IMR-90 (cell line): ENCODE measurements around the gene HECW1.
A peak's percentile ranks its signal among the peaks of the same experiment; 100 is the strongest.

ENCODE experiments used
- BHLHE40 ChIP-seq: fragments of 150-350 bp; IDR thresholded peaks from 2 replicates; pipeline ENCODE4 v1.6.1; 2016; ENCODE audit warnings: mild to moderate bottlenecking, low read depth, low read length
- CEBPB ChIP-seq: IDR thresholded peaks from 2 replicates; pipeline ENCODE4 v1.6.1; 2012; ENCODE audit warnings: low read depth, low read length, improper control_type of control experiment
- MXI1 ChIP-seq: IDR thresholded peaks from 2 replicates; pipeline ENCODE4 v1.6.1; 2012; ENCODE audit warnings: low read depth, mild to moderate bottlenecking, low read length, moderate library complexity, borderline replicate concordance
- POLR2A ChIP-seq: IDR thresholded peaks from 2 replicates; pipeline ENCODE4 v1.6.1; 2012; ENCODE audit warnings: mild to moderate bottlenecking, low read depth, low read length
- RAD21 ChIP-seq: IDR thresholded peaks from 2 replicates; pipeline ENCODE4 v1.6.1; 2012; ENCODE audit warnings: low read length, improper control_type of control experiment
- RCOR1 ChIP-seq: IDR thresholded peaks from 2 replicates; pipeline ENCODE4 v1.6.1; 2012; ENCODE audit warnings: mild to moderate bottlenecking, low read length, improper control_type of control experiment; ENCODE audit not compliant: insufficient replicate concordance
- SMC3 ChIP-seq: fragments of 150-350 bp; IDR thresholded peaks from 2 replicates; pipeline ENCODE4 v1.6.1; 2016; ENCODE audit warnings: low read depth, mild to moderate bottlenecking, antibody characterized with exemption, low read length, moderate library complexity
- TF ChIP-seq, protein P1 (sequence below): conservative IDR thresholded peaks from 2 replicates; pipeline ENCODE4 v1.5.1; 2012; ENCODE audit warnings: mild to moderate bottlenecking, low read depth, low read length, improper control_type of control experiment
- TF ChIP-seq, protein P2 (sequence below): fragments of 150-350 bp; IDR thresholded peaks from 2 replicates; pipeline ENCODE4 v1.6.1; 2016; ENCODE audit warnings: low read depth, mild to moderate bottlenecking, low read length, moderate library complexity, borderline replicate concordance
- TF ChIP-seq, protein P3 (sequence below): fragments of 150-350 bp; IDR thresholded peaks from 2 replicates; pipeline ENCODE4 v1.6.1; 2017; ENCODE audit warnings: mild to moderate bottlenecking, antibody characterized with exemption, low read length, low read depth

DNA sequence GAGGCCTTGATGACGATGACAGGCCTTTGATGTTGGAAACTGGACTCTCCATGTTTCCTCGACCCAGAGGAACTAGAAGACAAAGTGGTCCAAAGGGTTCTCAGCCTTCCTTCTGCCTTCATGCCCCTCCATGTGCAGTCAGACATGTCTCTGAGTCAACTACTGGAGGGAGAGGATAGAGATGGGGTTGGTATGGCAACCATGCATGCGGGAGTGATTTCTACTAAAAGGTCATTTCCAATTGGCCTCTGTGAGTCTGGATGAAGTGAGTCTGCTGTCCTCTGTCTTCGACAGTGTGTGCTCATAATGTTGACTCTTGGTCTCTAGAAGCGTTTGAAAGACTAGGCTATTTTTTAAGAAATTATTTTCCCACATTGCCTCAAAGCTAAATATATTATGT lies 499.7 kb downstream of the HECW1 start:
- TF ChIP-seq POLR2A (no peak), SMC3 (no peak), MXI1 (peak; percentile 58; the same call in 1 of the 2 replicates), CEBPB (no peak), RAD21 (no peak), RCOR1 (no peak), BHLHE40 (no peak)
- TF ChIP-seq, protein P1, sequence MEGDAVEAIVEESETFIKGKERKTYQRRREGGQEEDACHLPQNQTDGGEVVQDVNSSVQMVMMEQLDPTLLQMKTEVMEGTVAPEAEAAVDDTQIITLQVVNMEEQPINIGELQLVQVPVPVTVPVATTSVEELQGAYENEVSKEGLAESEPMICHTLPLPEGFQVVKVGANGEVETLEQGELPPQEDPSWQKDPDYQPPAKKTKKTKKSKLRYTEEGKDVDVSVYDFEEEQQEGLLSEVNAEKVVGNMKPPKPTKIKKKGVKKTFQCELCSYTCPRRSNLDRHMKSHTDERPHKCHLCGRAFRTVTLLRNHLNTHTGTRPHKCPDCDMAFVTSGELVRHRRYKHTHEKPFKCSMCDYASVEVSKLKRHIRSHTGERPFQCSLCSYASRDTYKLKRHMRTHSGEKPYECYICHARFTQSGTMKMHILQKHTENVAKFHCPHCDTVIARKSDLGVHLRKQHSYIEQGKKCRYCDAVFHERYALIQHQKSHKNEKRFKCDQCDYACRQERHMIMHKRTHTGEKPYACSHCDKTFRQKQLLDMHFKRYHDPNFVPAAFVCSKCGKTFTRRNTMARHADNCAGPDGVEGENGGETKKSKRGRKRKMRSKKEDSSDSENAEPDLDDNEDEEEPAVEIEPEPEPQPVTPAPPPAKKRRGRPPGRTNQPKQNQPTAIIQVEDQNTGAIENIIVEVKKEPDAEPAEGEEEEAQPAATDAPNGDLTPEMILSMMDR: no peak
- TF ChIP-seq, protein P2, sequence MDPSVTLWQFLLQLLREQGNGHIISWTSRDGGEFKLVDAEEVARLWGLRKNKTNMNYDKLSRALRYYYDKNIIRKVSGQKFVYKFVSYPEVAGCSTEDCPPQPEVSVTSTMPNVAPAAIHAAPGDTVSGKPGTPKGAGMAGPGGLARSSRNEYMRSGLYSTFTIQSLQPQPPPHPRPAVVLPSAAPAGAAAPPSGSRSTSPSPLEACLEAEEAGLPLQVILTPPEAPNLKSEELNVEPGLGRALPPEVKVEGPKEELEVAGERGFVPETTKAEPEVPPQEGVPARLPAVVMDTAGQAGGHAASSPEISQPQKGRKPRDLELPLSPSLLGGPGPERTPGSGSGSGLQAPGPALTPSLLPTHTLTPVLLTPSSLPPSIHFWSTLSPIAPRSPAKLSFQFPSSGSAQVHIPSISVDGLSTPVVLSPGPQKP: no peak
- TF ChIP-seq, protein P3, sequence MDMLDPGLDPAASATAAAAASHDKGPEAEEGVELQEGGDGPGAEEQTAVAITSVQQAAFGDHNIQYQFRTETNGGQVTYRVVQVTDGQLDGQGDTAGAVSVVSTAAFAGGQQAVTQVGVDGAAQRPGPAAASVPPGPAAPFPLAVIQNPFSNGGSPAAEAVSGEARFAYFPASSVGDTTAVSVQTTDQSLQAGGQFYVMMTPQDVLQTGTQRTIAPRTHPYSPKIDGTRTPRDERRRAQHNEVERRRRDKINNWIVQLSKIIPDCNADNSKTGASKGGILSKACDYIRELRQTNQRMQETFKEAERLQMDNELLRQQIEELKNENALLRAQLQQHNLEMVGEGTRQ: no peak
